Measurements from ENCODE around the gene NCOA6.

- TF ChIP-seq CTCF (conservative IDR thresholded peaks at IDR 0.05 in 1 of 2, IDR thresholded peaks at IDR 0.05 in 1 of 2; ENCODE audit: extremely low read depth in 1 of 2, insufficient read depth in 1 of 2, low read depth in 1 of 2, low read length in 2 of 2): peak in 1 of 2 donors; percentile 23
- no peak for TF ChIP-seq EZH2 (IDR thresholded peaks at IDR 0.05; ENCODE audit: borderline replicate concordance, low read length)
Observed at GRCh38 chr20:34676642-34677373, 148.6 kb downstream of the NCOA6 start, which contains the start of gene PIGU.
